ENCODE results near the gene SNU13.

Gene SNU13

GRCh38 chr22:41658869-41659268 is 29.8 kb downstream of the SNU13 start:
- H3K4me3 ChIP-seq (ENCODE audit: low read length) = no peak overlapping the region
- no peaks in the 10 kb centered on the region for H3K27me3 ChIP-seq (ENCODE audit: insufficient read depth, low read length, poor library complexity)
- H3K9ac ChIP-seq (ENCODE audit: low read length) = no peak overlapping the region
- no peak overlapping the region for H3K4me2 ChIP-seq (ENCODE audit: low read length)
- H4K8ac ChIP-seq (ENCODE audit: low read depth, low read length) = no peak overlapping the region
- no peak overlapping the region for H4K5ac ChIP-seq (ENCODE audit: low read length)
- H2BK15ac ChIP-seq (replicated peaks; ENCODE audit: low read depth) = no peak overlapping the region
- H3K23ac ChIP-seq (ENCODE audit: low read length) = no peak overlapping the region
- H3K79me2 ChIP-seq (ENCODE audit: control insufficient read depth, insufficient read depth, low read length) = no peaks in the 10 kb centered on the region
- H3K79me1 ChIP-seq (ENCODE audit: low read length) = peaks cover 3% of the 10 kb centered on the region
- no peak overlapping the region for H3K27ac ChIP-seq (ENCODE audit: low read depth, low read length)
- H3K4me1 ChIP-seq (ENCODE audit: control insufficient read depth, low read depth, low read length) = no peaks in the 10 kb centered on the region
- no peak overlapping the region for H3K56ac ChIP-seq (ENCODE audit: low read length)
- H2BK5ac ChIP-seq (ENCODE audit: low read length) = no peak overlapping the region
- no peak overlapping the region for H3K4ac ChIP-seq (ENCODE audit: low read depth, low read length)
- peaks cover 21% of the 10 kb centered on the region for H3K36me3 ChIP-seq (ENCODE audit: control insufficient read depth, insufficient read depth, low read length)
- no CpG with 5 or more reads among the region's 17 CpGs for WGBS (ENCODE audit: extremely low coverage, insufficient coverage, low lambda C conversion rate)
- H3K18ac ChIP-seq (ENCODE audit: low read length) = no peak overlapping the region
- H2AK5ac ChIP-seq (ENCODE audit: low read length) = no peak overlapping the region
- no peak for DNase-seq
- no peak overlapping the region for H2BK120ac ChIP-seq (ENCODE audit: low read depth, low read length)

- no peaks in the 10 kb centered on the region for H3K4me1 ChIP-seq (ENCODE audit: control insufficient read depth, low read depth, low read length)
- no peak overlapping the region for H4K5ac ChIP-seq (ENCODE audit: low read length)
- no peak overlapping the region for H3K4me3 ChIP-seq (ENCODE audit: low read length)
- no peak overlapping the region for H3K23ac ChIP-seq (ENCODE audit: low read length)
- H3K9ac ChIP-seq (ENCODE audit: low read length) = no peak overlapping the region
- no peak overlapping the region for H3K4ac ChIP-seq (ENCODE audit: low read depth, low read length)
- DNase-seq = no peak
- H3K79me1 ChIP-seq (ENCODE audit: low read length) = peaks cover 3% of the 10 kb centered on the region
- peaks cover 25% of the 10 kb centered on the region for H3K36me3 ChIP-seq (ENCODE audit: control insufficient read depth, insufficient read depth, low read length)
- no peaks in the 10 kb centered on the region for H3K79me2 ChIP-seq (ENCODE audit: control insufficient read depth, insufficient read depth, low read length)
- H4K8ac ChIP-seq (ENCODE audit: low read depth, low read length) = no peak overlapping the region
- no peak overlapping the region for H2BK5ac ChIP-seq (ENCODE audit: low read length)
- H2BK15ac ChIP-seq (replicated peaks; ENCODE audit: low read depth) = no peak overlapping the region
- no peak overlapping the region for H3K56ac ChIP-seq (ENCODE audit: low read length)
- H3K18ac ChIP-seq (ENCODE audit: low read length) = no peak overlapping the region
- H3K27me3 ChIP-seq (ENCODE audit: insufficient read depth, low read length, poor library complexity) = no peaks in the 10 kb centered on the region
- no peak overlapping the region for H3K4me2 ChIP-seq (ENCODE audit: low read length)
- H2AK5ac ChIP-seq (ENCODE audit: low read length) = no peak overlapping the region
- no peak overlapping the region for H2BK120ac ChIP-seq (ENCODE audit: low read depth, low read length)
- no peak overlapping the region for H3K27ac ChIP-seq (ENCODE audit: low read depth, low read length)
- WGBS (ENCODE audit: extremely low coverage, insufficient coverage, low lambda C conversion rate) = no CpG with 5 or more reads among the region's 6 CpGs
Measured at GRCh38 chr22:41657709-41658108, 31.0 kb downstream of the SNU13 start.

- Histone ChIP-seq H3K79me1 (ENCODE audit: low read length) (peaks cover 3% of the 10 kb centered on the region), H3K27ac (ENCODE audit: low read depth, low read length) (no peak overlapping the region), H2BK15ac (replicated peaks; ENCODE audit: low read depth) (no peak overlapping the region), H4K5ac (ENCODE audit: low read length) (no peak overlapping the region), H3K4me1 (ENCODE audit: control insufficient read depth, low read depth, low read length) (no peaks in the 10 kb centered on the region), H2BK120ac (ENCODE audit: low read depth, low read length) (no peak overlapping the region), H4K8ac (ENCODE audit: low read depth, low read length) (no peak overlapping the region), H3K18ac (ENCODE audit: low read length) (no peak overlapping the region), H3K23ac (ENCODE audit: low read length) (no peak overlapping the region), H3K27me3 (ENCODE audit: insufficient read depth, low read length, poor library complexity) (no peaks in the 10 kb centered on the region), H3K56ac (ENCODE audit: low read length) (no peak overlapping the region), H3K4me2 (ENCODE audit: low read length) (no peak overlapping the region), H2BK5ac (ENCODE audit: low read length) (no peak overlapping the region), H3K4ac (ENCODE audit: low read depth, low read length) (no peak overlapping the region), H3K79me2 (ENCODE audit: control insufficient read depth, insufficient read depth, low read length) (no peaks in the 10 kb centered on the region), H2AK5ac (ENCODE audit: low read length) (no peak overlapping the region), H3K4me3 (ENCODE audit: low read length) (no peak overlapping the region), H3K36me3 (ENCODE audit: control insufficient read depth, insufficient read depth, low read length) (peaks cover 26% of the 10 kb centered on the region), H3K9ac (ENCODE audit: low read length) (no peak overlapping the region)
- no CpG with 5 or more reads among the region's 5 CpGs for WGBS (ENCODE audit: extremely low coverage, insufficient coverage, low lambda C conversion rate)
- no peak for DNase-seq
Measured at GRCh38 chr22:41656556-41656955, 32.1 kb downstream of the SNU13 start.

GRCh38 chr22:41654322-41654721 is 34.3 kb downstream of the SNU13 start:
- no peak overlapping the region for H4K5ac ChIP-seq (ENCODE audit: low read length)
- WGBS (ENCODE audit: extremely low coverage, insufficient coverage, low lambda C conversion rate) = no CpG with 5 or more reads among the region's 3 CpGs
- no peak overlapping the region for H3K27ac ChIP-seq (ENCODE audit: low read depth, low read length)
- no peak overlapping the region for H3K4me3 ChIP-seq (ENCODE audit: low read length)
- no peak overlapping the region for H2BK120ac ChIP-seq (ENCODE audit: low read depth, low read length)
- no peak for DNase-seq
- no peak overlapping the region for H2BK15ac ChIP-seq (replicated peaks; ENCODE audit: low read depth)
- H2AK5ac ChIP-seq (ENCODE audit: low read length) = no peak overlapping the region
- no peak overlapping the region for H3K23ac ChIP-seq (ENCODE audit: low read length)
- H3K9ac ChIP-seq (ENCODE audit: low read length) = no peak overlapping the region
- peaks cover 27% of the 10 kb centered on the region for H3K36me3 ChIP-seq (ENCODE audit: control insufficient read depth, insufficient read depth, low read length)
- no peaks in the 10 kb centered on the region for H3K27me3 ChIP-seq (ENCODE audit: insufficient read depth, low read length, poor library complexity)
- no peak overlapping the region for H3K4me2 ChIP-seq (ENCODE audit: low read length)
- no peak overlapping the region for H3K18ac ChIP-seq (ENCODE audit: low read length)
- peaks cover 2% of the 10 kb centered on the region for H3K79me1 ChIP-seq (ENCODE audit: low read length)
- no peak overlapping the region for H3K4ac ChIP-seq (ENCODE audit: low read depth, low read length)
- no peak overlapping the region for H2BK5ac ChIP-seq (ENCODE audit: low read length)
- H3K56ac ChIP-seq (ENCODE audit: low read length) = no peak overlapping the region
- no peaks in the 10 kb centered on the region for H3K4me1 ChIP-seq (ENCODE audit: control insufficient read depth, low read depth, low read length)
- no peak overlapping the region for H4K8ac ChIP-seq (ENCODE audit: low read depth, low read length)
- no peaks in the 10 kb centered on the region for H3K79me2 ChIP-seq (ENCODE audit: control insufficient read depth, insufficient read depth, low read length)

GRCh38 chr22:41650821-41651220 is 37.8 kb downstream of the SNU13 start:
- H3K4ac ChIP-seq (ENCODE audit: low read depth, low read length) = no peak overlapping the region
- H2AK5ac ChIP-seq (ENCODE audit: low read length) = no peak overlapping the region
- H3K36me3 ChIP-seq (ENCODE audit: control insufficient read depth, insufficient read depth, low read length) = peaks cover 32% of the 10 kb centered on the region
- no peaks in the 10 kb centered on the region for H3K27me3 ChIP-seq (ENCODE audit: insufficient read depth, low read length, poor library complexity)
- no peak overlapping the region for H3K4me2 ChIP-seq (ENCODE audit: low read length)
- H3K9ac ChIP-seq (ENCODE audit: low read length) = no peak overlapping the region
- H3K79me1 ChIP-seq (ENCODE audit: low read length) = peaks cover 2% of the 10 kb centered on the region
- no peak overlapping the region for H3K23ac ChIP-seq (ENCODE audit: low read length)
- H3K18ac ChIP-seq (ENCODE audit: low read length) = no peak overlapping the region
- no peak for DNase-seq
- H3K56ac ChIP-seq (ENCODE audit: low read length) = no peak overlapping the region
- no CpG with 5 or more reads among the region's 11 CpGs for WGBS (ENCODE audit: extremely low coverage, insufficient coverage, low lambda C conversion rate)
- no peaks in the 10 kb centered on the region for H3K4me1 ChIP-seq (ENCODE audit: control insufficient read depth, low read depth, low read length)
- H3K4me3 ChIP-seq (ENCODE audit: low read length) = no peak overlapping the region
- H3K79me2 ChIP-seq (ENCODE audit: control insufficient read depth, insufficient read depth, low read length) = no peaks in the 10 kb centered on the region
- H4K5ac ChIP-seq (ENCODE audit: low read length) = no peak overlapping the region
- H2BK120ac ChIP-seq (ENCODE audit: low read depth, low read length) = no peak overlapping the region
- no peak overlapping the region for H2BK15ac ChIP-seq (replicated peaks; ENCODE audit: low read depth)
- no peak overlapping the region for H2BK5ac ChIP-seq (ENCODE audit: low read length)
- no peak overlapping the region for H4K8ac ChIP-seq (ENCODE audit: low read depth, low read length)
- no peak overlapping the region for H3K27ac ChIP-seq (ENCODE audit: low read depth, low read length)

GRCh38 chr22:41650229-41650628 is 38.4 kb downstream of the SNU13 start:
- no peak overlapping the region for H2BK5ac ChIP-seq (ENCODE audit: low read length)
- no peak overlapping the region for H3K56ac ChIP-seq (ENCODE audit: low read length)
- no peak for DNase-seq
- H3K4me1 ChIP-seq (ENCODE audit: control insufficient read depth, low read depth, low read length) = no peaks in the 10 kb centered on the region
- no peaks in the 10 kb centered on the region for H3K79me2 ChIP-seq (ENCODE audit: control insufficient read depth, insufficient read depth, low read length)
- H4K5ac ChIP-seq (ENCODE audit: low read length) = no peak overlapping the region
- no peak overlapping the region for H2AK5ac ChIP-seq (ENCODE audit: low read length)
- peaks cover 3% of the 10 kb centered on the region for H3K79me1 ChIP-seq (ENCODE audit: low read length)
- no peak overlapping the region for H2BK120ac ChIP-seq (ENCODE audit: low read depth, low read length)
- H4K8ac ChIP-seq (ENCODE audit: low read depth, low read length) = no peak overlapping the region
- no peak overlapping the region for H3K4me2 ChIP-seq (ENCODE audit: low read length)
- no peaks in the 10 kb centered on the region for H3K27me3 ChIP-seq (ENCODE audit: insufficient read depth, low read length, poor library complexity)
- WGBS (ENCODE audit: extremely low coverage, insufficient coverage, low lambda C conversion rate) = no CpG with 5 or more reads among the region's 1 CpG
- H3K27ac ChIP-seq (ENCODE audit: low read depth, low read length) = no peak overlapping the region
- H3K23ac ChIP-seq (ENCODE audit: low read length) = no peak overlapping the region
- no peak overlapping the region for H3K4ac ChIP-seq (ENCODE audit: low read depth, low read length)
- peaks cover 34% of the 10 kb centered on the region for H3K36me3 ChIP-seq (ENCODE audit: control insufficient read depth, insufficient read depth, low read length)
- H2BK15ac ChIP-seq (replicated peaks; ENCODE audit: low read depth) = no peak overlapping the region
- no peak overlapping the region for H3K4me3 ChIP-seq (ENCODE audit: low read length)
- no peak overlapping the region for H3K18ac ChIP-seq (ENCODE audit: low read length)
- no peak overlapping the region for H3K9ac ChIP-seq (ENCODE audit: low read length)
